Measurements from ENCODE around the gene TMEM9.

TMEM9 gene

DNA sequence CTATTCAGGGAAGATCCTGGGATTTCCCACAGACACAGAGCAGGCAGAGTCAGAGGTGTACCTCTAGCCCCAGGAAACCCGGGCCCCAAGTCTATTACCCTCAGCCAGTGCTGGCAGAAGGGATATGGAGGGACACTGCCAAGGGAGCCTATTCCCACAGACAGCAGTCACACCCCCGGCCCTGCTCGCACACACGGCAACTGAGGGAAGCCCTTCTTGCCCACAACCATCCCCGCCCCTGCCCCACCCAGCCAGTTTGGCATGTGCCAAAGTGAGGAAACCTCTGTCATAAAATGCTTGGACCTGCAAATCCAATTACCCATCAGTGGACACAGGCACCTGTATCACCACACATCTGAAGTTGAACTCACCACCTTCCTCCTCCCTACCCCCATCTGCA is 48.6 kb downstream of the TMEM9 start:
- no peak for DNase-seq (ENCODE audit: extremely low read depth, insufficient read length)
- no peak overlapping the region for H3K4me3 ChIP-seq (replicated peaks; ENCODE audit: low read depth, low read length)
- TF ChIP-seq, protein P1, sequence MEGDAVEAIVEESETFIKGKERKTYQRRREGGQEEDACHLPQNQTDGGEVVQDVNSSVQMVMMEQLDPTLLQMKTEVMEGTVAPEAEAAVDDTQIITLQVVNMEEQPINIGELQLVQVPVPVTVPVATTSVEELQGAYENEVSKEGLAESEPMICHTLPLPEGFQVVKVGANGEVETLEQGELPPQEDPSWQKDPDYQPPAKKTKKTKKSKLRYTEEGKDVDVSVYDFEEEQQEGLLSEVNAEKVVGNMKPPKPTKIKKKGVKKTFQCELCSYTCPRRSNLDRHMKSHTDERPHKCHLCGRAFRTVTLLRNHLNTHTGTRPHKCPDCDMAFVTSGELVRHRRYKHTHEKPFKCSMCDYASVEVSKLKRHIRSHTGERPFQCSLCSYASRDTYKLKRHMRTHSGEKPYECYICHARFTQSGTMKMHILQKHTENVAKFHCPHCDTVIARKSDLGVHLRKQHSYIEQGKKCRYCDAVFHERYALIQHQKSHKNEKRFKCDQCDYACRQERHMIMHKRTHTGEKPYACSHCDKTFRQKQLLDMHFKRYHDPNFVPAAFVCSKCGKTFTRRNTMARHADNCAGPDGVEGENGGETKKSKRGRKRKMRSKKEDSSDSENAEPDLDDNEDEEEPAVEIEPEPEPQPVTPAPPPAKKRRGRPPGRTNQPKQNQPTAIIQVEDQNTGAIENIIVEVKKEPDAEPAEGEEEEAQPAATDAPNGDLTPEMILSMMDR (IDR thresholded peaks at IDR 0.05; ENCODE audit: insufficient read depth, low read length, poor library complexity, severe bottlenecking), result no peak
- H3K27me3 ChIP-seq (replicated peaks; ENCODE audit: control insufficient read depth, insufficient read depth, low read length), result no peaks in the 10 kb centered on the region; the same call in 1 of the 2 replicates
- H3K36me3 ChIP-seq (ENCODE audit: control insufficient read depth, insufficient read depth, low read length), result no peaks in the 10 kb centered on the region

DNA sequence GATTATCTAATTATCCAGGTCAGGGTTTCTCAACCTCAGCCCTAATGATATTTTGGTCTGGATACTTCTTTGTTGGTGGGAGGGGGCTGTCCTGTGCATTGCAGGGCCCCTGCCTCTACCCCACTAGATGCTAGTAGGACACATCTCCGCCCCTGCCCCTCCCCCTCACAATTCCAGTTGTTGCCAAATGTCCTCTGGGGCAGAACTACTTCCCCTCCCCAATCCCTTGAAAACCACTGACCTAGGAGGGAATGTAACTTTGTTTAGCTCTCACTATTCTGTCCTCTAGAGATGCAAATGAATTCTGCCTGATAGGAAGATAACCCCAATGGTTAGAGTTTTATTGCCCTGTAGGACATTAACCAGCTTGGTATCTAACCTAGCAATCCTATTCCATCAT is 50.1 kb downstream of the TMEM9 start:
- Histone ChIP-seq H3K27me3 (replicated peaks; ENCODE audit: control insufficient read depth, insufficient read depth, low read length) (no peaks in the 10 kb centered on the region; the same call in none of the 2 replicates), H3K4me3 (replicated peaks; ENCODE audit: low read depth, low read length) (no peak overlapping the region), H3K36me3 (ENCODE audit: control insufficient read depth, insufficient read depth, low read length) (no peaks in the 10 kb centered on the region)
- TF ChIP-seq, protein P1 (IDR thresholded peaks at IDR 0.05; ENCODE audit: insufficient read depth, low read length, poor library complexity, severe bottlenecking), result no peak
- no peak for DNase-seq (ENCODE audit: extremely low read depth, insufficient read length)

DNA sequence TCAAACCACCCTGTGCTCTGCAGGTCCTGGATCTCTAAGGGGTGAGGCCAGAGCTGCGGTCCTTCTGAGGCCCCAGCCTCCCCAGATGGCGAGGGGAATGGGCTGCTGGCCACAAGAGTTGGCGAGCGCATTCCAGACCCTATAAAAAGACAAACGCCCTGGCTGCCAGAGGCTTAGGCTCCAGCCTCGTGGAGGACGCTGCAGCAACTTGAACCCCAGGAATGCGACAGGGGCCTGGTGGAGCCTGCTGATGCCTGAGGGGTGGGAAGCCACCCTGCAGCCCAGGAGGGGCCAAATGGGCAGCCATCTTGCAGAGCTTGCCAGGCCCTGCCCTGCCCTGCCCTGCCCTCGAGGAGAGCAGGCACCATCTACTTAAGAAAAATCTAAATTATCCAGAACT is 50.6 kb downstream of the TMEM9 start:
- Histone ChIP-seq H3K27me3 (replicated peaks; ENCODE audit: control insufficient read depth, insufficient read depth, low read length) (no peaks in the 10 kb centered on the region; the same call in none of the 2 replicates), H3K4me3 (replicated peaks; ENCODE audit: low read depth, low read length) (no peak overlapping the region), H3K36me3 (ENCODE audit: control insufficient read depth, insufficient read depth, low read length) (no peaks in the 10 kb centered on the region)
- TF ChIP-seq, protein P1 (IDR thresholded peaks at IDR 0.05; ENCODE audit: insufficient read depth, low read length, poor library complexity, severe bottlenecking), result no peak
- no peak for DNase-seq (ENCODE audit: extremely low read depth, insufficient read length)

DNA sequence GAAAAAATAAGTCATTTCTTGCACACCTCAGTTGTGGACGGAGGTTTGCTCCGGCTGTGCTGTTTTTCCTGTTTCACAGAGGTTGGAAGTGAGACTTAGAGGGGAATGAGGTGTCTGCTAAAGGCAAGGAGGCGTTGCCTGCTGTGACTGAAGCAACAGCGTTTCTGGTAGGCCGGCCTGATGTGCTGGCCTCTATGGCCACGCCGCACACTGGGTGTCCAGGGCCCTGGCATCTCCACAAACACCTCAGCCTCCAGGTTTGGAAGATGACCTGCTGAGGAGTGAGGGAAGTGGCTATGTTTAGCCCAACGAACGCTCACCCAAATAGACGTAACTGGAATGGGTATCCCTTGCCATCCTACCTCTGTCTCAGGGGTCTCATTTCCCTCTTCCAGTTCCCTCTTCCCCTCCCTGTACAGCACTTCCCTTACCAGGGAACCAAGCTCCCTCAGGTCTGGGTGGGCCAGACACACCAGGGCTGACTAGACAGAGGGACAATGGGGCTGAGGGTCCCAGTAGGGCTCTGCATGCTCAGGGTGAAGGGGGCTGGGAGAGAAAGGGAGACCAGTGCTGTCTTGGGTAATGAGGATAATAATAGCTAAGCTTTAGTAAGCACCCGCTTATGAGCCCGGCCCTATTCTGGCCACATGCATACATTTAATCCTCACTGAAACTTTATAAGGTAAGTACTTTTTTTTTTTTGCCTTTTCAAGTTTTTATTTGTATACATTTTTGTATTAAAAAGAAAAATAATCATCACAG is 53.9 kb downstream of the TMEM9 start:
- Histone ChIP-seq H3K36me3 (ENCODE audit: control insufficient read depth, insufficient read depth, low read length) (no peaks in the 10 kb centered on the region), H3K27me3 (replicated peaks; ENCODE audit: control insufficient read depth, insufficient read depth, low read length) (peaks cover 6% of the 10 kb centered on the region), H3K4me3 (replicated peaks; ENCODE audit: low read depth, low read length) (no peak overlapping the region)
- TF ChIP-seq, protein P1 (IDR thresholded peaks at IDR 0.05; ENCODE audit: insufficient read depth, low read length, poor library complexity, severe bottlenecking), result no peak
- no peak for DNase-seq (ENCODE audit: extremely low read depth, insufficient read length)

DNA sequence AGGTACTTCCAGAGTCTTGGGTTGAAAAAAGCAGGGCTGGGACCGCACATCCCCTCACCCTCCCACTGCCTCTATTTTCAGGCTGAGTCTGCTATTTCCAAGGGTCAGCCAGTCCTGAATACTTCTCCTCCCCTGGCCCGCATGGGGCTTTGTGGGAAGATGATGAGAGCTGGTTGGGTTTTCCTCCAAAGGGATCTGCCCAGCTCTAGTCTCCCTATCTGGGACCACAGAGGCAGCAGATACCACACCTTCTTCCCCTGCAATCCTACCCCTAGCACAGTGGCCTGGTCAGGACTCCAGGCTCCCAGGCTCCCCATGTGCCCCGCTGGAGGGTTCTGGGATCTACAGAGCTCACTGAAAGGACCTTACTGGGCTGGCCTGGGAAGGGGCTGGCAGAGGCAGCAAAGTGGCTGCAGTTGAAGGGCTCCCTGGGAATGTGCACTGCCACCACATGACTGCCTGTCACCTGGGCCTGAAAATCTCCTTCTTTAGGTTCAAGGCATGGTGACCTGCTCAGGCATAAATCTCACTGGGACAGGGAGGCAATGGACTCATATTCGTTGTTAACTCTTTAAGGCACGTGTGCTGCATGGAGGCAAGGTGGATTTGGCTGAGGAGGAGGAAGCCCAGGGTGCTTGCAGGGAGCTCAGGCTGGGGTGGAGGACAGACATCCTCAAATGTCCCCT is 55.1 kb downstream of the TMEM9 start:
- Histone ChIP-seq H3K4me3 (replicated peaks; ENCODE audit: low read depth, low read length) (no peak overlapping the region), H3K36me3 (ENCODE audit: control insufficient read depth, insufficient read depth, low read length) (no peaks in the 10 kb centered on the region), H3K27me3 (replicated peaks; ENCODE audit: control insufficient read depth, insufficient read depth, low read length) (peaks cover 6% of the 10 kb centered on the region)
- TF ChIP-seq, protein P1 (IDR thresholded peaks at IDR 0.05; ENCODE audit: insufficient read depth, low read length, poor library complexity, severe bottlenecking), result no peak
- no peak for DNase-seq (ENCODE audit: extremely low read depth, insufficient read length)

Data from GM06990 (cell line).